Measurements from ENCODE around the gene TUSC2. TPM values are rescaled to one million over a fixed set of nuclear protein-coding genes. Genes with fewer than 3 reads are reported as not detected.

Gene TUSC2
- total RNA-seq, 1 experiment from 2014 or later = 34.0 TPM

DNA sequence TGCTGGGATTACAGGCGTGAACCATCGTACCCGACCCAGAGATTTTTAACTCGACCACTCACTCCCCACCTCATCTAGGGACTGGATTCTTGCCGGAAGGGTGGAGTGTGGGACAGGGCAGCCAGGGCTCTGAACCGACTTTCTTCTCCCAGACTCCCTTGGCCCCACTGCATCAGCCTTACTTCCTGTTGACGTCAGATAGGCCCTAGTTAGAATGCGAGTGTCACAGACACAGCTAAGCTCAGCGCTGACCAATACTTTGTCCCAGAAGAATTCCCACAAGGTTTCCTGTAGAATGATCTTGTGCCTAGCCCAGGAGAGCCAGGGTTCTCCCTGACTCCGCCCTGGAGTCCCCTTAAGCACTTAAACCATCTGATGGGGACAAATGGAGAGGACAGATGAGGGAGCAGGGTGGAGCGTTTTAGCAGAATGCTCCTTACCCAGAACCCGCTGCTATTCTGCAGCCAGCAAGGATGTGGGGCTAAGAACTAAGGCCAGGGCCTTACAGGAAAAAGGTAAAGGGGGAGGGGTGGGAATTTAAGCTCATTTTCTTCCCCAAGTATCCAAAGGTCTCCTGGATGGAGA is 5.8 kb upstream of the TUSC2 start (continued):
- TF ChIP-seq, protein P1, sequence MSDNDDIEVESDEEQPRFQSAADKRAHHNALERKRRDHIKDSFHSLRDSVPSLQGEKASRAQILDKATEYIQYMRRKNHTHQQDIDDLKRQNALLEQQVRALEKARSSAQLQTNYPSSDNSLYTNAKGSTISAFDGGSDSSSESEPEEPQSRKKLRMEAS (IDR thresholded peaks at IDR 0.05) = no peak

DNA sequence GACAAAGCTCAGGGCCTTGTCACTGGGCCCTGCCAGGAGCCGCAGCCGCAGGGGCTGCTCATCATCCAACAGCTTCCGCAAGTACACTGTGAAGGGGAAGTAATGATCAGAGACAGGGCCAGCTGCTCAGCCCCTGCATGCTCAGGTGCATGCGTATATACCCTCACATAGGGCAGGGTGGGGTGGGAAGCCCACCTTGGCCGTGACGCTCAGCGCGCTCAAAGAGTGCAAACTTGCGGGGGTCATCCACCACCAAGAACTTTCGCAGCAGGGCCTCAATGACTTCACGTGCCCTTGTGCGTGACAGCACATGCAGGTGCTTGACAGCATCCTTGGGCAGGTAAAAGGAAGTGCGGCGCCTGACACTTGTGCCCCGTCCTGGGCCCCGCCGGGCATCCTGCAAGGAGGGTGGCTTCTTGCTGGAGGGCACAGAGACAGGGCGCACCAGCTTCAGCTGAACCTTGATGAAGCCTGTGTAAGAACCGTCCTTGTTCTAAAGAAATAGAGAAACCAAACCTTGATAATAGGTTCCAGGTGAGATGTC is 3.4 kb upstream of the TUSC2 start:
- BruUV-seq (replicated peaks) = no TSS peak
- no peak for DNase-seq (ENCODE audit: low read depth, low spot score)
- POLR2A ChIA-PET = no interaction called here
- Histone ChIP-seq H3K4me2 (ENCODE audit: low read length) (no peak overlapping the region), H3K9me3 (ENCODE audit: control insufficient read depth in 1 of 2, insufficient read depth in 1 of 2, low read depth in 1 of 2, low read length in 2 of 2) (no peaks in the 10 kb centered on the region), H3K79me2 (ENCODE audit: insufficient read depth, low read length) (peaks cover 75% of the 10 kb centered on the region), H2AFZ (ENCODE audit: low read depth, low read length, poor library complexity, severe bottlenecking) (no peak overlapping the region), H3K27me3 (ENCODE audit: insufficient read depth, low read length) (no peaks in the 10 kb centered on the region), H3K9me2 (ENCODE audit: insufficient read depth) (no peaks in the 10 kb centered on the region), H3K36me3 (ENCODE audit: control insufficient read depth in 1 of 2, insufficient read depth in 2 of 2, low read length in 2 of 2) (peaks cover 30 to 37% of the 10 kb centered on the region in 2 experiments; a peak in 3 of 4 replicates), H3K9ac (ENCODE audit: low read length) (no peak overlapping the region), H3K27ac (ENCODE audit: low read depth, low read length) (no peak overlapping the region), H3K4me3 (replicated peaks in 1 of 2; ENCODE audit: low read depth in 1 of 2, low read length in 2 of 2) (no peak overlapping the region), H4K20me1 (ENCODE audit: insufficient read depth) (no peaks in the 10 kb centered on the region; the same call in 1 of the 2 replicates), H3K4me1 (ENCODE audit: control insufficient read depth in 1 of 2, insufficient read depth in 2 of 2, low read length in 2 of 2) (peaks cover 18 to 36% of the 10 kb centered on the region in 2 experiments)
- intact Hi-C loops (cut with micrococcal nuclease) = no loop called here
- RAD21 ChIA-PET (ENCODE audit: low non-redundant PET in 1 of 2, low total read pairs in 2 of 2, uncharacterized antibody in 2 of 2, unreplicated experiment in 2 of 2) = no interaction called here
- CTCF ChIA-PET = no interaction called here
- no peak for ATAC-seq
- TF ChIP-seq CBX3 (IDR thresholded peaks at IDR 0.05; ENCODE audit: low read depth) (no peak), FOSL1 (IDR thresholded peaks at IDR 0.05; ENCODE audit: low read depth) (no peak), EZH2 (IDR thresholded peaks at IDR 0.05) (no peak), SP1 (IDR thresholded peaks at IDR 0.05; ENCODE audit: low read depth) (no peak), ELF1 (IDR thresholded peaks at IDR 0.05; ENCODE audit: borderline replicate concordance, low read depth) (no peak), SRF (IDR thresholded peaks at IDR 0.05; ENCODE audit: low read depth) (no peak), ZFX (IDR thresholded peaks at IDR 0.05) (no peak), YY1 (IDR thresholded peaks at IDR 0.05; ENCODE audit: extremely low read depth, insufficient replicate concordance, low read depth, low read length) (no peak), JUND (IDR thresholded peaks at IDR 0.05) (no peak)
- TF ChIP-seq, protein P2, sequence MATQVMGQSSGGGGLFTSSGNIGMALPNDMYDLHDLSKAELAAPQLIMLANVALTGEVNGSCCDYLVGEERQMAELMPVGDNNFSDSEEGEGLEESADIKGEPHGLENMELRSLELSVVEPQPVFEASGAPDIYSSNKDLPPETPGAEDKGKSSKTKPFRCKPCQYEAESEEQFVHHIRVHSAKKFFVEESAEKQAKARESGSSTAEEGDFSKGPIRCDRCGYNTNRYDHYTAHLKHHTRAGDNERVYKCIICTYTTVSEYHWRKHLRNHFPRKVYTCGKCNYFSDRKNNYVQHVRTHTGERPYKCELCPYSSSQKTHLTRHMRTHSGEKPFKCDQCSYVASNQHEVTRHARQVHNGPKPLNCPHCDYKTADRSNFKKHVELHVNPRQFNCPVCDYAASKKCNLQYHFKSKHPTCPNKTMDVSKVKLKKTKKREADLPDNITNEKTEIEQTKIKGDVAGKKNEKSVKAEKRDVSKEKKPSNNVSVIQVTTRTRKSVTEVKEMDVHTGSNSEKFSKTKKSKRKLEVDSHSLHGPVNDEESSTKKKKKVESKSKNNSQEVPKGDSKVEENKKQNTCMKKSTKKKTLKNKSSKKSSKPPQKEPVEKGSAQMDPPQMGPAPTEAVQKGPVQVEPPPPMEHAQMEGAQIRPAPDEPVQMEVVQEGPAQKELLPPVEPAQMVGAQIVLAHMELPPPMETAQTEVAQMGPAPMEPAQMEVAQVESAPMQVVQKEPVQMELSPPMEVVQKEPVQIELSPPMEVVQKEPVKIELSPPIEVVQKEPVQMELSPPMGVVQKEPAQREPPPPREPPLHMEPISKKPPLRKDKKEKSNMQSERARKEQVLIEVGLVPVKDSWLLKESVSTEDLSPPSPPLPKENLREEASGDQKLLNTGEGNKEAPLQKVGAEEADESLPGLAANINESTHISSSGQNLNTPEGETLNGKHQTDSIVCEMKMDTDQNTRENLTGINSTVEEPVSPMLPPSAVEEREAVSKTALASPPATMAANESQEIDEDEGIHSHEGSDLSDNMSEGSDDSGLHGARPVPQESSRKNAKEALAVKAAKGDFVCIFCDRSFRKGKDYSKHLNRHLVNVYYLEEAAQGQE (IDR thresholded peaks at IDR 0.05; ENCODE audit: low read depth) = no peak
